Activated CD8-positive, alpha-beta memory T cell treated with anti-CD3 and anti-CD28 coated beads for 4 hours (primary cell): ENCODE data around the gene GPATCH2L.

Source experiments
- DNase-seq, 2 donors: peaks; one replicate each; pipeline ENCODE4 v3.0.0-alpha.2; 2020; ENCODE audit warnings: low read depth in 2 of 2

GPATCH2L gene

GRCh38 chr14:76136476-76137110, 15.1 kb upstream of the GPATCH2L start:
- DNase-seq, result no peak

GRCh38 chr14:76138119-76138757, 13.5 kb upstream of the GPATCH2L start:
- DNase-seq, result no peak

- DNase-seq, result no peak
Measured at GRCh38 chr14:76138758-76139723, 12.7 kb upstream of the GPATCH2L start.

GRCh38 chr14:76143642-76144041, 8.1 kb upstream of the GPATCH2L start:
- DNase-seq, result no peak

GRCh38 chr14:76146976-76147375, 4.7 kb upstream of the GPATCH2L start:
- DNase-seq, result no peak

GRCh38 chr14:76149196-76149595, 2.5 kb upstream of the GPATCH2L start:
- no peak for DNase-seq

- peak; percentile 47 to 54 for DNase-seq
Measured at GRCh38 chr14:76152333-76152681, 585 bp downstream of the GPATCH2L start.

- no peak for DNase-seq
Measured at GRCh38 chr14:76153919-76154318, 2.2 kb downstream of the GPATCH2L start.

GRCh38 chr14:76154539-76155126, 2.9 kb downstream of the GPATCH2L start:
- no peak for DNase-seq

GRCh38 chr14:76163668-76164363, 12.1 kb downstream of the GPATCH2L start:
- DNase-seq, result no peak

- no peak for DNase-seq
Measured at GRCh38 chr14:76168531-76168930, 16.8 kb downstream of the GPATCH2L start.

GRCh38 chr14:76169776-76170175, 18.1 kb downstream of the GPATCH2L start:
- no peak for DNase-seq

GRCh38 chr14:76174982-76175381, 23.3 kb downstream of the GPATCH2L start:
- no peak for DNase-seq

- no peak for DNase-seq
Measured at GRCh38 chr14:76175942-76176341, 24.2 kb downstream of the GPATCH2L start.

- no peak for DNase-seq
Measured at GRCh38 chr14:76181546-76181945, 29.8 kb downstream of the GPATCH2L start.

- no peak for DNase-seq
Measured at GRCh38 chr14:76186308-76187027, 34.7 kb downstream of the GPATCH2L start.

- DNase-seq, result no peak
Measured at GRCh38 chr14:76191297-76191696, 39.6 kb downstream of the GPATCH2L start.

- no peak for DNase-seq
Measured at GRCh38 chr14:76193696-76194095, 42.0 kb downstream of the GPATCH2L start.

GRCh38 chr14:76194327-76194726, 42.6 kb downstream of the GPATCH2L start:
- no peak for DNase-seq

- no peak for DNase-seq
Measured at GRCh38 chr14:76195003-76195402, 43.3 kb downstream of the GPATCH2L start.
